Measurements from ENCODE around the gene UTF1. TPM values are rescaled to one million over a fixed set of nuclear protein-coding genes. Genes with fewer than 3 reads are reported as not detected.

UTF1 gene
- total and polyA plus RNA-seq, 2 of the 8 experiments (the other 6 are each of a cell fraction or from before 2014, with no cell fraction given) = 0.47 to 21.8 TPM

GRCh38 chr10:133264461-133264860 lies 34.4 kb downstream of the UTF1 start:
- Histone ChIP-seq H2AFZ (ENCODE audit: low read length) (no peak overlapping the region), H2BK120ac (replicated peaks; ENCODE audit: low read depth, low read length) (no peak overlapping the region), H3K79me1 (ENCODE audit: low read depth, low read length) (no peaks in the 10 kb centered on the region), H2AK5ac (ENCODE audit: low read depth, low read length) (no peak overlapping the region), H3K23me2 (ENCODE audit: low read depth, low read length) (peaks cover 7% of the 10 kb centered on the region; the same call in 1 of the 2 replicates), H2BK20ac (ENCODE audit: low read length) (no peak overlapping the region), H2BK5ac (ENCODE audit: low read depth, low read length) (no peak overlapping the region), H4K91ac (replicated peaks; ENCODE audit: insufficient read length, low read length) (no peak overlapping the region), H3K23ac (ENCODE audit: insufficient read length) (no peak overlapping the region), H3K4ac (replicated peaks; ENCODE audit: insufficient read length, low read depth, low read length) (no peak overlapping the region), H4K5ac (ENCODE audit: insufficient read length, low read depth, low read length) (no peak overlapping the region), H3K36me3 (ENCODE audit: control insufficient read depth in 2 of 4, insufficient read depth in 4 of 4, low read length in 3 of 4) (no peaks in the 10 kb centered on the region), H3K9ac (replicated peaks in 1 of 4; ENCODE audit: extremely low read depth in 1 of 4, low read depth in 3 of 4, low read length in 3 of 4) (no peak overlapping the region), H3K9me3 (ENCODE audit: insufficient read depth in 2 of 2, low read depth in 1 of 2, low read length in 1 of 2) (no peaks in the 10 kb centered on the region), H2BK15ac (ENCODE audit: low read length) (no peak overlapping the region), H3K4me3 (ENCODE audit: extremely low read depth in 1 of 4, insufficient read depth in 2 of 4, low read depth in 3 of 4, low read length in 4 of 4) (no peak overlapping the region), H3K79me2 (ENCODE audit: control insufficient read depth in 1 of 2, insufficient read depth in 2 of 2, low read length in 2 of 2) (no peaks in the 10 kb centered on the region), H3K56ac (replicated peaks; ENCODE audit: insufficient read length, low read depth, low read length) (no peak overlapping the region), H3K4me2 (ENCODE audit: insufficient read depth in 1 of 2, low read depth in 2 of 2, low read length in 2 of 2) (no peak overlapping the region), H3K18ac (ENCODE audit: extremely low read depth, low read length) (no peak overlapping the region), H2BK12ac (ENCODE audit: low read depth, low read length) (no peak overlapping the region), H3K14ac (ENCODE audit: insufficient read length) (no peak overlapping the region), H3K27me3 (replicated peaks in 1 of 4; ENCODE audit: control insufficient read depth in 3 of 4, extremely low read depth in 1 of 4, insufficient read depth in 3 of 4, low read length in 3 of 4) (peaks cover 0 to 15% (median 8%) of the 10 kb centered on the region in 4 experiments; a peak in 6 of 7 replicates), H3K27ac (ENCODE audit: low read depth, low read length) (no peak overlapping the region), H4K20me1 (replicated peaks in 1 of 2; ENCODE audit: control insufficient read depth in 1 of 2, insufficient read depth in 2 of 2, low read length in 2 of 2) (no peaks in the 10 kb centered on the region), H3K4me1 (replicated peaks in 1 of 4; ENCODE audit: control insufficient read depth in 3 of 4, insufficient read depth in 4 of 4, low read length in 3 of 4) (peaks cover 0 to 11% (median 5%) of the 10 kb centered on the region in 4 experiments; a peak in 4 of 7 replicates), H4K8ac (ENCODE audit: extremely low read depth, insufficient read depth, low read length) (no peak overlapping the region)
- WGBS, 2 experiments (ENCODE audit: extremely low coverage in 1 of 2, insufficient coverage in 1 of 2, insufficient read length in 1 of 2, insufficient replicate concordance in 2 of 2, low coverage in 1 of 2, low lambda C conversion rate in 2 of 2, missing lambda C conversion rate in 1 of 2) = 79% methylated on average over 9 of the region's 9 CpGs; no CpG with 5 or more reads in 1 of the 2 experiments
- POLR2A ChIA-PET (ENCODE audit: partially characterized antibody) = interaction anchor here (0.6 to 2.3 kb wide), 7 partner anchors 9 to 164 kb away, joined by 3 to 6 read pairs (median 3); partner anchors contain the start of gene VENTX
- CTCF ChIA-PET (ENCODE audit: partially characterized antibody) = interaction anchor here (1.0 to 2.4 kb wide), 5 partner anchors 9 to 121 kb away, joined by 3 to 8 read pairs (median 5); partner anchors contain the start of gene ADAM8
- FAIRE-seq (no peak), DNase-seq (ENCODE audit: low read depth in 1 of 2, low spot score in 2 of 2) (no peak)
- TF ChIP-seq SP1 (IDR thresholded peaks at IDR 0.05; ENCODE audit: low read depth, low read length) = no peak
- no peak for TF ChIP-seq CREB1 (IDR thresholded peaks at IDR 0.05)
- TF ChIP-seq CEBPB (IDR thresholded peaks at IDR 0.05; ENCODE audit: low read depth, low read length) = no peak
- no peak for TF ChIP-seq EP300 (IDR thresholded peaks at IDR 0.05; ENCODE audit: borderline replicate concordance in 1 of 2, low read depth in 2 of 2, low read length in 2 of 2)
- TF ChIP-seq TBP (IDR thresholded peaks at IDR 0.05; ENCODE audit: low read depth, low read length) = no peak
- no peak for TF ChIP-seq YY1 (IDR thresholded peaks at IDR 0.05; ENCODE audit: low read depth, low read length)
- TF ChIP-seq HDAC6 (IDR thresholded peaks at IDR 0.05; ENCODE audit: low read depth, low read length) = no peak
- TF ChIP-seq SP4 (IDR thresholded peaks at IDR 0.05; ENCODE audit: low read length) = no peak
- no peak for TF ChIP-seq EZH2 (IDR thresholded peaks at IDR 0.05; ENCODE audit: low read depth, low read length, severe bottlenecking)
- no peak for TF ChIP-seq TAF7 (optimal IDR thresholded peaks at IDR 0.05; ENCODE audit: borderline replicate concordance, low read depth, low read length)
- no peak for TF ChIP-seq USF2 (IDR thresholded peaks at IDR 0.05; ENCODE audit: low read length)
- no peak for TF ChIP-seq CHD2 (IDR thresholded peaks at IDR 0.05; ENCODE audit: low read length)
